ENCODE measurements around the gene KCNMB2.

DNA sequence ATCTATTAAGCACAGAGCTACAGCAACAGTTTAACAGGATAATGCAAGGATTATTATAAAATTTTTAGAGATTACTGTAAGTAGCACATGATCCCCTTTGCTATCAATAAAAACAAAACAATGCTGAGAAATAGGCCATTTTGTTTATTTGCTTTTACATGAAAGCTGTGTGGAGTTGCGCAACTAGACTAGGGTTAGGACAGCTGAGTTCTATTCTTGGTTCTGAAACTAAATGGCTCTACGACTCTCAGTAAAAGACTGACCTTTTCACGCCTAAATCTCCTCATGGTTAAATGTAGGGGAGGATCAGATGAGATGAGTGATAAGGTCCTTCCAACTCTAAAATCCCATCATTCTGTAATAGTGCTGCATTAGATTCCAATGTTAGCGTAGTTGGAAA, 25.0 kb downstream of the KCNMB2 start:
- TF ChIP-seq EP300 (IDR thresholded peaks at IDR 0.05), result no peak
- TF ChIP-seq, protein P1, sequence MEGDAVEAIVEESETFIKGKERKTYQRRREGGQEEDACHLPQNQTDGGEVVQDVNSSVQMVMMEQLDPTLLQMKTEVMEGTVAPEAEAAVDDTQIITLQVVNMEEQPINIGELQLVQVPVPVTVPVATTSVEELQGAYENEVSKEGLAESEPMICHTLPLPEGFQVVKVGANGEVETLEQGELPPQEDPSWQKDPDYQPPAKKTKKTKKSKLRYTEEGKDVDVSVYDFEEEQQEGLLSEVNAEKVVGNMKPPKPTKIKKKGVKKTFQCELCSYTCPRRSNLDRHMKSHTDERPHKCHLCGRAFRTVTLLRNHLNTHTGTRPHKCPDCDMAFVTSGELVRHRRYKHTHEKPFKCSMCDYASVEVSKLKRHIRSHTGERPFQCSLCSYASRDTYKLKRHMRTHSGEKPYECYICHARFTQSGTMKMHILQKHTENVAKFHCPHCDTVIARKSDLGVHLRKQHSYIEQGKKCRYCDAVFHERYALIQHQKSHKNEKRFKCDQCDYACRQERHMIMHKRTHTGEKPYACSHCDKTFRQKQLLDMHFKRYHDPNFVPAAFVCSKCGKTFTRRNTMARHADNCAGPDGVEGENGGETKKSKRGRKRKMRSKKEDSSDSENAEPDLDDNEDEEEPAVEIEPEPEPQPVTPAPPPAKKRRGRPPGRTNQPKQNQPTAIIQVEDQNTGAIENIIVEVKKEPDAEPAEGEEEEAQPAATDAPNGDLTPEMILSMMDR (IDR thresholded peaks at IDR 0.05), result no peak
- no peak for TF ChIP-seq POLR2A (IDR thresholded peaks at IDR 0.05)

Data from tibial nerve (tissue), 4 donors.